Mesodermal cell (in vitro differentiated cells): ENCODE measurements around the gene TBCD.

Experiments used
- H3K27ac ChIP-seq: 2 replicates; pipeline ENCODE4 v1.7.0; 2013; ENCODE audit warnings: mild to moderate bottlenecking, low read depth, low read length, moderate library complexity; ENCODE audit not compliant: severe bottlenecking
- H3K36me3 ChIP-seq: 2 replicates; pipeline ENCODE4 v1.7.1; 2013; ENCODE audit warnings: mild to moderate bottlenecking, low read length, moderate library complexity; ENCODE audit not compliant: control insufficient read depth, insufficient read depth
- H3K4me1 ChIP-seq: one replicate; pipeline ENCODE4 v1.7.1; 2013; ENCODE audit warnings: mild to moderate bottlenecking, low read length; ENCODE audit not compliant: insufficient read depth, control insufficient read depth, poor library complexity, severe bottlenecking
- H3K4me3 ChIP-seq: 2 replicates; pipeline ENCODE4 v1.7.0; 2013; ENCODE audit warnings: low read length, control low read depth, mild to moderate bottlenecking; ENCODE audit not compliant: insufficient read depth, poor library complexity, severe bottlenecking; ENCODE audit errors: extremely low read depth
- H3K9me3 ChIP-seq: 2 replicates; pipeline ENCODE4 v1.7.1; 2013; ENCODE audit warnings: mild to moderate bottlenecking, low read length, moderate library complexity; ENCODE audit not compliant: control insufficient read depth
- WGBS, 2 experiments: methylation state at CpG; one replicate each; pipeline ENCODE4 v1.1.5; 2013; ENCODE audit warnings: missing lambda C conversion rate in 2 of 2; ENCODE audit not compliant: insufficient coverage in 2 of 2; 5-methylcytosine and 5-hydroxymethylcytosine counted together

Gene TBCD

DNA sequence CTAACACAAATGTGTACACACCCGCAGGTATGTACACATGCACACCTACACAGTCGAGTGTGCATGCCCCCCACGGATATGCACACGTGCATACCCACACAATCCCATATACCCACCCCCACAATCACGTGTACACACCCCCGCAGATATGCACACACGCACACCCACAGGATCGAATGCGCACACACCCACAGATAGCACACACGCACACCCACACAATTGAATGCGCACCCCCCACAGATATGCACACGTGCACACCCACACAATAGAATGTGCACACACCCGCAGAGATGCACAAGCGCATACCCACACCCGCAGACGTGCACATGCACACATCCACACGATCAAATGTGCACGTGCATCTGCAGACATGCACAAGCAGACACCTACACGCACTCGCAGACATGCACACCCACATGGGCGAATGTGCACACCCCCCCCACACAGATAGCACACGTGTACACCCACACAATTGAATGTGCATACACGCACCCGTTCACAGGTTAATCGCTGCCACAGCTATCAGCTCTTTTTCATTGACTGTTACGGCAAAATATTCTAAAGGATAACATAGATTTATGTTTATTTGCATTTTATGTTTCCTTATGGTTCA, 77.1 kb downstream of the TBCD start:
- H3K4me1 ChIP-seq, result no peaks in the 10 kb centered on the region
- H3K9me3 ChIP-seq, result no peaks in the 10 kb centered on the region
- H3K27ac ChIP-seq, result no peak overlapping the region
- peaks cover 39% of the 10 kb centered on the region for H3K36me3 ChIP-seq
- H3K4me3 ChIP-seq, result no peak overlapping the region
- WGBS, 2 experiments, result 91 to 93% methylated on average over 14 to 20 of the region's 26 CpGs

DNA sequence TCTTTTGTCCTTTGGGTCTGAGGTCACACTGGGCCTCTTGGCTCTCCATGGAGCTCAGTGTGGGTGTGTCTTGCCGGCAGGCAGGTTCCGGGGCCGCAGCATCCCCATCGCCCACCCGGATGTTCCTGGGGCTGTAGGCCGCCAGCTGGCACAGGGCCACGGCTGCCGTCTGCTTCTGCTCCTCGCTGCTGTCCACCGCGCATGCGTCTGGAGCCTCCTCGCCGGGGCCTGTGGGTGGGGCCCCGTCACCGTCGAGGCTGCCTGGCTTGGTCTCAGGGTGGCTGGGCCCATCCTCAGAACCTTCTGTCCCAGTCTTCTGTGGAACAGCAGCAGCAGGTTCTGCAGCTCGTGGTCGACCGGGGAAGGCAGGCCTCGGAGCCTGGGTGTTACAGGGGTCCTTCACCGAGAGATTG, 78.4 kb downstream of the TBCD start:
- no peaks in the 10 kb centered on the region for H3K4me1 ChIP-seq
- no peak overlapping the region for H3K27ac ChIP-seq
- no peaks in the 10 kb centered on the region for H3K9me3 ChIP-seq
- no peak overlapping the region for H3K4me3 ChIP-seq
- peaks cover 39% of the 10 kb centered on the region for H3K36me3 ChIP-seq
- 93 to 98% methylated on average over 18 to 22 of the region's 22 CpGs for WGBS, 2 experiments

DNA sequence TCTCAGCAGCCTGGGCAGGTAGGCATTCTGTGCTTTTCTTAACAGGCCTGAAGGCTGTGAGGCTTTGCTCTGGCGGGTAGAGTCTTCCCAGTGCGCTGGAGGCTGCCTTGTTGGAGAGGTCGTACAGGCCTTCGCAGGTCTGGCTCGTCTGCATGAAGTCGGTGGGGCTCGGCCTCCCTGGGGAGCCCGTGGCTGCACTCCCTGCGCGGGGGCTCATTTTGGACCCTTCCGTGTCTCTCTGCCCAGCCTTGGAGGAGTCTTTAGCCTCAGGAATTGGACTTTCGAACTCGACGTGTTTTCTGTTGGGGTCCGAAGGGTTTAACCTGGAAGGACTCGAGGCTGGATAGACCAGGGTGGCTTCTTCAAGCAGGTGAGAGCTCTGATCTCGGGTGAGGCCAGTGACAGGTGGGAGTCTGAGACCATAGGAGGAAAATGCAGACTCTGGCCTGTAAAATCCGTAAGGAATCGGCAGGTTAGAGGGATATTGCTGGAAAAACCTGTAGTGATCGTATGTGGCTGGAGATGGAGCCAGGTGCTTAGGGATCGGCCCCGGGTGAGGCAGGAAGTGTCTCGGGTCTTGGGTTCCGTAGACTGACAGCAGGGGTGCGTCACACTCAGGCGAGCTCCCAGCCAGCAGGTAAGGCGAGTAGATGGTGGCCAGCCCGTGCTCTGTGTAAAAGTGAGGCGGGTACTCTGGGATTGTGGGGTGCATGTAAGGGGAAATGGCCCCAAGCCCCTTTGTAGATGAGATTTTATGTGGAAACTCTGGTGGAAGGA, 79.4 kb downstream of the TBCD start:
- Histone ChIP-seq H3K9me3 (no peaks in the 10 kb centered on the region), H3K4me1 (peaks cover 3% of the 10 kb centered on the region), H3K27ac (no peak overlapping the region), H3K4me3 (no peak overlapping the region), H3K36me3 (peaks cover 39% of the 10 kb centered on the region)
- 90 to 92% methylated on average over 29 of the region's 29 CpGs for WGBS, 2 experiments

GRCh38 chr17:82831818-82832200, 79.9 kb downstream of the TBCD start:
- peaks cover 5% of the 10 kb centered on the region for H3K4me1 ChIP-seq
- no peaks in the 10 kb centered on the region for H3K9me3 ChIP-seq
- H3K4me3 ChIP-seq, result no peak overlapping the region
- H3K27ac ChIP-seq, result no peak overlapping the region
- 92 to 96% methylated on average over 16 to 17 of the region's 18 CpGs for WGBS, 2 experiments
- H3K36me3 ChIP-seq, result peaks cover 39% of the 10 kb centered on the region

DNA sequence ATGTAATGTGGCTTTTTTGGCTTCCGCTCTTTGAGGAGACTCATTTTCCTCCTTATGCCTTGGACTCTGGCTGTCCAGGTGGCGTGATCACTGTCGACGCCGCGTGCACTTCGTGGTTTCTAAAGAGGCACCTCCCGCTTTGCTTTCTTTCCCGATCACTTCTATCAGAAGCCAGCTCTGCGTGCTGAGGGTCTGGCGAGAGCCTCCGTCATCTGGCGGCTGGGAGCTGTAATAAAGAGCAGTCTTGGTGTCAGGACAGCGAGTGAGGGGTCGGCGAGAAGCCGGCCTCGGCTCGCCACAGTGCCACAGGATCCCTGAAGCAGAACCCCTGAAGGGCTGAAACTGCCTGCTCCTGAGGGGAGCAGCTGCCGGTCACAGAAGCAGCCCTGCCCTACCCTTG, 80.5 kb downstream of the TBCD start:
- H3K4me3 ChIP-seq, result no peak overlapping the region
- no peak overlapping the region for H3K27ac ChIP-seq
- H3K4me1 ChIP-seq, result peaks cover 5% of the 10 kb centered on the region
- H3K9me3 ChIP-seq, result no peaks in the 10 kb centered on the region
- peaks cover 35% of the 10 kb centered on the region for H3K36me3 ChIP-seq
- 88 to 90% methylated on average over 19 to 20 of the region's 20 CpGs for WGBS, 2 experiments

- Histone ChIP-seq H3K4me1 (peaks cover 5% of the 10 kb centered on the region), H3K27ac (no peak overlapping the region), H3K36me3 (peaks cover 34% of the 10 kb centered on the region), H3K4me3 (no peak overlapping the region), H3K9me3 (no peaks in the 10 kb centered on the region)
- 94% methylated on average over 13 to 17 of the region's 20 CpGs for WGBS, 2 experiments
These were observed 81.1 kb downstream of the TBCD start for GRCh38 chr17:82832881-82833475.

- peaks cover 10% of the 10 kb centered on the region for H3K4me1 ChIP-seq
- 90 to 94% methylated on average over 7 of the region's 9 CpGs for WGBS, 2 experiments
- no peak overlapping the region for H3K4me3 ChIP-seq
- no peak overlapping the region for H3K27ac ChIP-seq
- H3K36me3 ChIP-seq, result peaks cover 21% of the 10 kb centered on the region
- no peaks in the 10 kb centered on the region for H3K9me3 ChIP-seq
These were observed 83.3 kb downstream of the TBCD start for GRCh38 chr17:82835122-82835521.

DNA sequence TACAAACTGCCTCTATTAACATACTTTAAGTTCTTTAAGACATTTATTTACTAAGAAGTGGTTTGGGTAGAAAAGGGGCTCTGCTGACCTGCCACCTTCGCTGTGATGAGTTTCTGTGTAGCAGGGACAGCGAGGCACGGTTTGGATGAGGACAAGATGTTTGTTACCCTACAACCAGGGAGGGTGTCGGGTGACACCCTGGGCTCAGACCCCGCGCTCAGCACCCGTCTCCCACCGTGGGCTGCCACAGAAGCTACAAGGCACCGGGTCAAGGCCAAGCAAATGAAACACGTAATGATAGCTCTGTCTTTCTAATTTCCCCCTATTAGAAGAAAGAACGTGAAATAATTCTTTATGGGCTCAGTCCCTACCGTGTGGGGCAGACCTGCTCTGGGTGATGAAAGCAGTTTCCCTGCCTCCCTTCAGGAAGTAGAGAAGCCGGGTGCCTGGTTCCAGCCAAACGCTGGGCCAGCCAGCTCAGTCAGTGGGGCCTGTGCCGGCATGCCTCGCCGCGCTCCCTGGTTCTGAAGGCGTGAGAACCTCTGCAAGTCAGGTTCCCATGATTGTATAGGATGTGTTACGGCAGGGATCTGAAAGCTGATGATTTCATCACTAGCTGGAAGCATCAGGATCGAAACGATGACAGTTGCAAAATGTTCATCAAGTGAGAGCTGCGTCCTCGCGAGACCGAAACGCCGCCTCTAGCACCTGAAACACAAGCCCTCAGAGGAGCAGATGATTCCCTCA, 84.1 kb downstream of the TBCD start:
- Histone ChIP-seq H3K9me3 (no peaks in the 10 kb centered on the region), H3K4me3 (no peak overlapping the region), H3K4me1 (peaks cover 16% of the 10 kb centered on the region), H3K36me3 (peaks cover 14% of the 10 kb centered on the region), H3K27ac (peak overlapping the region; percentile 36)
- WGBS, 2 experiments, result 93 to 96% methylated on average over 28 of the region's 28 CpGs

GRCh38 chr17:82836823-82837357, 85.0 kb downstream of the TBCD start:
- Histone ChIP-seq H3K4me1 (peaks cover 16% of the 10 kb centered on the region), H3K4me3 (no peak overlapping the region), H3K9me3 (no peaks in the 10 kb centered on the region), H3K36me3 (peaks cover 15% of the 10 kb centered on the region), H3K27ac (no peak overlapping the region)
- 96 to 98% methylated on average over 10 to 12 of the region's 12 CpGs for WGBS, 2 experiments

GRCh38 chr17:82837586-82838320, 85.9 kb downstream of the TBCD start:
- Histone ChIP-seq H3K9me3 (no peaks in the 10 kb centered on the region), H3K27ac (no peak overlapping the region), H3K4me3 (no peak overlapping the region), H3K4me1 (peaks cover 16% of the 10 kb centered on the region), H3K36me3 (peaks cover 10% of the 10 kb centered on the region)
- WGBS, 2 experiments, result 95% methylated on average over 7 to 12 of the region's 13 CpGs
